A549 (cell line): Measurements from ENCODE around the gene CHMP2B. TPM values are rescaled to one million over a fixed set of nuclear protein-coding genes. Genes with fewer than 3 reads are reported as not detected.
A peak's percentile ranks its signal among the peaks of the same experiment; 100 is the strongest.

Experiments used
- ATAC-seq, 2 experiments: fragments of 200-7000 bp in 1 of 2; fragments of >200 bp in 1 of 2; cut with Nextera tagmentation in 1 of 2; cut with Tn5 transposase in 1 of 2; 3 replicates each; pipeline versions ENCODE4 v1.8.0 to v1.9.1; 2018 to 2020; ENCODE audit warnings: mild to moderate bottlenecking in 1 of 2, moderate library complexity in 1 of 2
- CTCF ChIA-PET: fragments of 300-600 bp; sonication (Branson Sonifier 250); formaldehyde crosslinking; extraction: SDS; loops from one replicate; lab custom pipeline; 2021; ENCODE audit warnings: antibody characterized with exemption, inconsistent platforms; lab: Yijun Ruan, JAX
- POLR2A ChIA-PET: fragments of 350-600 bp; formaldehyde crosslinking; extraction: SDS; loops from one replicate; lab custom pipeline; 2021; ENCODE audit warnings: antibody characterized with exemption, inconsistent platforms; lab: Yijun Ruan, JAX
- DNase-seq, 2 experiments: peaks; one replicate each; pipeline versions ENCODE4 v3.0.0 to v3.0.0-alpha.2; 2011 to 2016; ENCODE audit warnings: low read depth in 1 of 2, low spot score in 1 of 2
- FAIRE-seq: peaks from 2 replicates; lab custom pipeline; 2011; peaks lifted over from hg19 to GRCh38; lab: Jason Lieb, UNC
- H3K27ac ChIP-seq, 2 experiments: fragments of >200 bp; sonication (Bioruptor Twin); formaldehyde crosslinking; 3 replicates each; pipeline ENCODE4 v1.5.1; 2016 to 2017
- H3K4me1 ChIP-seq: fragments of >200 bp; sonication (Bioruptor Twin); formaldehyde crosslinking; 3 replicates; pipeline ENCODE4 v1.6.1; 2016
- H3K4me2 ChIP-seq: fragments of >200 bp; sonication (Bioruptor Twin); formaldehyde crosslinking; 3 replicates; pipeline ENCODE4 v1.6.1; 2016
- H3K4me3 ChIP-seq: fragments of >200 bp; sonication (Bioruptor Twin); formaldehyde crosslinking; 3 replicates; pipeline ENCODE4 v1.5.1; 2016
- H3K9me3 ChIP-seq: fragments of >200 bp; sonication (Bioruptor Twin); formaldehyde crosslinking; 3 replicates; pipeline ENCODE4 v1.6.1; 2016
- BCL3 ChIP-seq: fragments of >200 bp; sonication (Bioruptor Twin); formaldehyde crosslinking; IDR thresholded peaks from 3 replicates; pipeline ENCODE4 v1.6.1; 2016
- BHLHE40 ChIP-seq: IDR thresholded peaks from 2 replicates; pipeline ENCODE4 v1.6.1; 2012; ENCODE audit warnings: low read depth, low read length, inconsistent platforms
- CBX2 ChIP-seq: fragments of 200-600 bp; sonication (generic); IDR thresholded peaks from 2 replicates; pipeline ENCODE4 v1.6.1; 2016; ENCODE audit warnings: low read depth, mild to moderate bottlenecking, borderline replicate concordance
- CBX8 ChIP-seq: fragments of 200-600 bp; sonication (generic); IDR thresholded peaks from 2 replicates; pipeline ENCODE4 v1.6.1; 2016
- CEBPB ChIP-seq, 2 experiments: fragments of >200 bp in 1 of 2; sonication (Bioruptor Twin) in 1 of 2; formaldehyde crosslinking in 1 of 2; IDR thresholded peaks; 2 replicates each; pipeline ENCODE4 v1.6.1; 2012 to 2016
- CHD2 ChIP-seq: fragments of 150-350 bp; IDR thresholded peaks from 2 replicates; pipeline ENCODE4 v1.6.1; 2014; ENCODE audit warnings: low read length; ENCODE audit not compliant: partially characterized antibody
- CHD4 ChIP-seq: fragments of 200-600 bp; sonication (generic); IDR thresholded peaks from 2 replicates; pipeline ENCODE4 v1.6.1; 2016; ENCODE audit warnings: antibody characterized with exemption, mild to moderate bottlenecking, borderline replicate concordance
- EHF ChIP-seq: fragments of 250-450 bp; sonication (Bioruptor Pico); IDR thresholded peaks from 2 replicates; pipeline ENCODE4 v1.5.0; 2020; ENCODE audit warnings: mild to moderate bottlenecking
- EHMT2 ChIP-seq: fragments of 200-600 bp; sonication (generic); IDR thresholded peaks from 2 replicates; pipeline ENCODE4 v1.6.1; 2016; ENCODE audit warnings: antibody characterized with exemption, low read depth, mild to moderate bottlenecking, moderate library complexity
- EP300 ChIP-seq, 2 experiments: fragments of >200 bp; sonication (Bioruptor Twin); formaldehyde crosslinking; IDR thresholded peaks; 2 replicates in 1 of 2; 3 replicates in 1 of 2; pipeline ENCODE4 v1.6.1; 2016 to 2017
- ESRRA ChIP-seq: fragments of 150-350 bp; IDR thresholded peaks from 2 replicates; pipeline ENCODE4 v1.6.1; 2014; ENCODE audit warnings: mild to moderate bottlenecking, low read length, borderline replicate concordance
- FOSB ChIP-seq: fragments of 250-450 bp; sonication (Bioruptor Pico); IDR thresholded peaks from 2 replicates; pipeline ENCODE4 v1.5.0; 2020; ENCODE audit warnings: mild to moderate bottlenecking, moderate library complexity
- FOSL2 ChIP-seq, 2 experiments: fragments of 450-650 bp in 1 of 2; fragments of >200 bp in 1 of 2; sonication (Bioruptor Twin) in 1 of 2; formaldehyde crosslinking; IDR thresholded peaks; 2 replicates each; pipeline versions ENCODE4 v1.5.0 to v1.6.1; 2016 to 2020; ENCODE audit warnings: mild to moderate bottlenecking in 1 of 2, moderate library complexity in 1 of 2
- HDAC2 ChIP-seq: fragments of 200-600 bp; sonication (generic); IDR thresholded peaks from 2 replicates; pipeline ENCODE4 v1.6.1; 2016
- HMGXB4 ChIP-seq: fragments of 250-450 bp; sonication (Bioruptor Pico); IDR thresholded peaks from 2 replicates; pipeline ENCODE4 v1.5.0; 2021; ENCODE audit warnings: mild to moderate bottlenecking, moderate library complexity, borderline replicate concordance
- HOXA7 ChIP-seq: fragments of 250-450 bp; sonication (Bioruptor Pico); IDR thresholded peaks from 2 replicates; pipeline ENCODE4 v1.5.0; 2020; ENCODE audit warnings: mild to moderate bottlenecking, moderate library complexity
- HOXB5 ChIP-seq: fragments of 250-450 bp; sonication (Bioruptor Pico); IDR thresholded peaks from 2 replicates; pipeline ENCODE4 v1.5.0; 2020; ENCODE audit warnings: mild to moderate bottlenecking, moderate library complexity
- JUN ChIP-seq, 2 experiments: fragments of >200 bp; sonication (Bioruptor Twin); formaldehyde crosslinking; IDR thresholded peaks; 2 replicates in 1 of 2; 3 replicates in 1 of 2; pipeline ENCODE4 v1.6.1; 2016 to 2017
- JUNB ChIP-seq: fragments of >200 bp; sonication (Bioruptor Twin); formaldehyde crosslinking; IDR thresholded peaks from 2 replicates; pipeline ENCODE4 v1.6.1; 2016
- KDM1A ChIP-seq: fragments of 200-600 bp; sonication (generic); IDR thresholded peaks from 2 replicates; pipeline ENCODE4 v1.6.1; 2016; ENCODE audit warnings: low read depth, mild to moderate bottlenecking
- MAFK ChIP-seq: fragments of 450-650 bp; IDR thresholded peaks from 2 replicates; pipeline ENCODE4 v1.6.1; 2014; ENCODE audit not compliant: partially characterized antibody
- MAZ ChIP-seq: fragments of 150-350 bp; IDR thresholded peaks from 2 replicates; pipeline ENCODE4 v1.6.1; 2014; ENCODE audit warnings: antibody characterized with exemption, low read depth, low read length, borderline replicate concordance
- MYC ChIP-seq: IDR thresholded peaks from 2 replicates; pipeline ENCODE4 v1.6.1; 2012; ENCODE audit warnings: mild to moderate bottlenecking, inconsistent platforms, low read length, improper control_type of control experiment, borderline replicate concordance
- NPAS2 ChIP-seq: fragments of 250-450 bp; sonication (Bioruptor Pico); IDR thresholded peaks from 2 replicates; pipeline ENCODE4 v1.8.0; 2022; ENCODE audit warnings: mild to moderate bottlenecking, moderate library complexity, borderline replicate concordance
- POLR2A ChIP-seq: IDR thresholded peaks from 2 replicates; pipeline ENCODE4 v1.6.1; 2012; ENCODE audit warnings: mild to moderate bottlenecking, low read length
- RAD21 ChIP-seq, 2 experiments: fragments of >200 bp in 1 of 2; sonication (Bioruptor Twin) in 1 of 2; formaldehyde crosslinking in 1 of 2; IDR thresholded peaks in 1 of 2; conservative IDR thresholded peaks in 1 of 2; 2 replicates in 1 of 2; 3 replicates in 1 of 2; pipeline ENCODE4 v1.6.1; 2012 to 2018; ENCODE audit warnings: inconsistent platforms in 1 of 2
- RCOR1 ChIP-seq: fragments of 150-350 bp; IDR thresholded peaks from 2 replicates; pipeline ENCODE4 v1.6.1; 2014; ENCODE audit warnings: antibody characterized with exemption, low read length, low read depth
- RFX5 ChIP-seq: fragments of 450-650 bp; IDR thresholded peaks from 2 replicates; pipeline ENCODE4 v1.7.1; 2014; ENCODE audit warnings: antibody characterized with exemption, mild to moderate bottlenecking, moderate library complexity
- RNF2 ChIP-seq: fragments of 200-600 bp; sonication (generic); IDR thresholded peaks from 2 replicates; pipeline ENCODE4 v1.6.1; 2016; ENCODE audit warnings: low read depth, mild to moderate bottlenecking, antibody characterized with exemption, moderate library complexity, borderline replicate concordance
- SMC3 ChIP-seq: fragments of >200 bp; sonication (Bioruptor Twin); formaldehyde crosslinking; IDR thresholded peaks from 3 replicates; pipeline ENCODE4 v1.6.1; 2018; ENCODE audit warnings: inconsistent platforms
- TFCP2L1 ChIP-seq: fragments of 250-450 bp; sonication (Bioruptor Pico); IDR thresholded peaks from 2 replicates; pipeline ENCODE4 v1.5.0; 2021; ENCODE audit warnings: mild to moderate bottlenecking
- TP53 ChIP-seq: fragments of 250-450 bp; sonication (Bioruptor Pico); IDR thresholded peaks from 2 replicates; pipeline ENCODE4 v1.5.0; 2021; ENCODE audit warnings: mild to moderate bottlenecking, moderate library complexity
- ZSCAN20 ChIP-seq: fragments of 250-450 bp; sonication (Bioruptor Pico); IDR thresholded peaks from 2 replicates; pipeline ENCODE4 v1.8.0; 2022; ENCODE audit warnings: mild to moderate bottlenecking, moderate library complexity
- WGBS: methylation state at CpG from one replicate; pipeline ENCODE4 v1.1.6; 2017; ENCODE audit errors: missing lambda C conversion rate; 5-methylcytosine and 5-hydroxymethylcytosine counted together
- polyA plus RNA-seq, 4 experiments: library from polyadenylated mRNA; depleted of rRNA in 3 of 4; stranded (reverse); fragments of >200 nt; fragmentation: RNase III in 1 of 4; extraction: RNeasy Plus Mini Kit Qiagen cat#74134 plus additional on column Dnase treatment in 1 of 4; gene quantifications; 2 replicates in 3 of 4; 3 replicates in 1 of 4; pipeline ENCODE4 v1.2.3, GENCODE V29; 2011 to 2017
- TF ChIP-seq, protein P1 (sequence below): IDR thresholded peaks from 2 replicates; pipeline ENCODE4 v1.6.1; 2012
- TF ChIP-seq, protein P2 (sequence below): fragments of 200-600 bp; sonication (generic); IDR thresholded peaks from 2 replicates; pipeline ENCODE4 v1.6.1; 2016; ENCODE audit warnings: antibody characterized with exemption, mild to moderate bottlenecking, moderate library complexity
- TF ChIP-seq, protein P3 (sequence below): fragments of >200 bp; sonication (Bioruptor Twin); formaldehyde crosslinking; IDR thresholded peaks from 2 replicates; pipeline ENCODE4 v1.6.1; 2016

The CHMP2B gene
- polyA plus RNA-seq, 2 of the 4 experiments (the other 2 are of a cell fraction): 57.2 to 85.8 TPM

DNA sequence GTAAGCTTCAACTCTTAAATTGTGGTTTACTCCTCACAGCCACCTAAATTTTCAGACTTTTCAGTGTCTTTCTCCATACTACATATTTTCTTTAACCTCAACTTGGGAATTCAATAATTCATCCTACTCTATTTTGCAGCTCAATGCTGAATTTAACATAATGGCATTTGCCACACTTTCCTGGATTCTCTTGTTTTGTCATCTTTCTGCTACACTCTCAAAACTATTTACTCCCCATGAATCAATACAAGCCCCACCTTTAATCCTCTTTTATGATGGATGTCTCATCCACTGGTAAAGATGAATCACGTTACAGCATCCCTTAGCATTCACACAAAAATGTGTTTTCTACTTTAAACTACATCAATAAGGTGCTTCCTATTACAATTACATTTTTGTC lies 19.6 kb upstream of the CHMP2B start:
- WGBS: 3% methylated on average over 1 of the region's 1 CpG
- ChIA-PET CTCF (interaction anchor here (2.3 kb wide), 1 partner anchor 52 kb away, joined by 12 read pairs; no protein-coding TSS in a partner anchor), POLR2A (interaction anchor here (1.6 kb wide), 1 partner anchor 20 kb away, joined by 4 read pairs; the partner anchor contains the start of gene CHMP2B)
- Histone ChIP-seq H3K4me3 (no peak overlapping the region), H3K9me3 (no peaks in the 10 kb centered on the region), H3K27ac (peak overlapping the region; percentile 82 to 83), H3K4me2 (peak overlapping the region; percentile 78), H3K4me1 (peaks cover 58% of the 10 kb centered on the region)
- FAIRE-seq (peak; percentile 88), ATAC-seq (peak; percentile 42 to 73; a peak in 3 of 6 replicates), DNase-seq (peak; percentile 19 to 72)
- TF ChIP-seq MYC: no peak
- TF ChIP-seq MAFK: no peak
- no peak for TF ChIP-seq ESRRA
- TF ChIP-seq, protein P1, sequence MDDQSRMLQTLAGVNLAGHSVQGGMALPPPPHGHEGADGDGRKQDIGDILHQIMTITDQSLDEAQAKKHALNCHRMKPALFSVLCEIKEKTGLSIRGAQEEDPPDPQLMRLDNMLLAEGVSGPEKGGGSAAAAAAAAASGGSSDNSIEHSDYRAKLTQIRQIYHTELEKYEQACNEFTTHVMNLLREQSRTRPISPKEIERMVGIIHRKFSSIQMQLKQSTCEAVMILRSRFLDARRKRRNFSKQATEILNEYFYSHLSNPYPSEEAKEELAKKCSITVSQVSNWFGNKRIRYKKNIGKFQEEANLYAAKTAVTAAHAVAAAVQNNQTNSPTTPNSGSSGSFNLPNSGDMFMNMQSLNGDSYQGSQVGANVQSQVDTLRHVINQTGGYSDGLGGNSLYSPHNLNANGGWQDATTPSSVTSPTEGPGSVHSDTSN: 0 out of 2 replicates have a peak, but pooled peaks have one; percentile 22
- peak; percentile 62 to 68; a peak in 2 of 5 replicates for TF ChIP-seq EP300 (IDR thresholded peaks at IDR 0.05)
- no peak for TF ChIP-seq HOXB5 (CRISPR knock-in tag)
- no peak for TF ChIP-seq FOSB
- no peak for TF ChIP-seq NPAS2 (CRISPR knock-in tag)
- peak in 1 of 2 experiments; percentile 76; a peak in 2 of 4 replicates for TF ChIP-seq CEBPB (IDR thresholded peaks at IDR 0.05)
- TF ChIP-seq HMGXB4 (CRISPR knock-in tag): no peak
- TF ChIP-seq RCOR1: no peak
- TF ChIP-seq HOXA7 (CRISPR knock-in tag): no peak
- TF ChIP-seq RAD21 (conservative IDR thresholded peaks at IDR 0.05 in 1 of 2, IDR thresholded peaks at IDR 0.05 in 1 of 2): peak in 1 of 2 experiments; percentile 10; a peak in 2 of 5 replicates
- TF ChIP-seq ZSCAN20 (CRISPR knock-in tag): no peak
- TF ChIP-seq BCL3: no peak
- TF ChIP-seq FOSL2 (IDR thresholded peaks at IDR 0.05): peak; percentile 91
- peak; percentile 87 for TF ChIP-seq FOSL2 (CRISPR knock-in tag; IDR thresholded peaks at IDR 0.05)
- no peak for TF ChIP-seq CHD2
- peak; percentile 92 for TF ChIP-seq JUNB
- TF ChIP-seq CHD4: no peak
- no peak for TF ChIP-seq POLR2A
- TF ChIP-seq HDAC2: no peak
- peak; percentile 43 to 46; a peak in 2 of 5 replicates for TF ChIP-seq JUN (IDR thresholded peaks at IDR 0.05)
- no peak for TF ChIP-seq RFX5
- no peak for TF ChIP-seq CBX2
- TF ChIP-seq TP53: no peak
- no peak for TF ChIP-seq MAZ
- TF ChIP-seq, protein P2, sequence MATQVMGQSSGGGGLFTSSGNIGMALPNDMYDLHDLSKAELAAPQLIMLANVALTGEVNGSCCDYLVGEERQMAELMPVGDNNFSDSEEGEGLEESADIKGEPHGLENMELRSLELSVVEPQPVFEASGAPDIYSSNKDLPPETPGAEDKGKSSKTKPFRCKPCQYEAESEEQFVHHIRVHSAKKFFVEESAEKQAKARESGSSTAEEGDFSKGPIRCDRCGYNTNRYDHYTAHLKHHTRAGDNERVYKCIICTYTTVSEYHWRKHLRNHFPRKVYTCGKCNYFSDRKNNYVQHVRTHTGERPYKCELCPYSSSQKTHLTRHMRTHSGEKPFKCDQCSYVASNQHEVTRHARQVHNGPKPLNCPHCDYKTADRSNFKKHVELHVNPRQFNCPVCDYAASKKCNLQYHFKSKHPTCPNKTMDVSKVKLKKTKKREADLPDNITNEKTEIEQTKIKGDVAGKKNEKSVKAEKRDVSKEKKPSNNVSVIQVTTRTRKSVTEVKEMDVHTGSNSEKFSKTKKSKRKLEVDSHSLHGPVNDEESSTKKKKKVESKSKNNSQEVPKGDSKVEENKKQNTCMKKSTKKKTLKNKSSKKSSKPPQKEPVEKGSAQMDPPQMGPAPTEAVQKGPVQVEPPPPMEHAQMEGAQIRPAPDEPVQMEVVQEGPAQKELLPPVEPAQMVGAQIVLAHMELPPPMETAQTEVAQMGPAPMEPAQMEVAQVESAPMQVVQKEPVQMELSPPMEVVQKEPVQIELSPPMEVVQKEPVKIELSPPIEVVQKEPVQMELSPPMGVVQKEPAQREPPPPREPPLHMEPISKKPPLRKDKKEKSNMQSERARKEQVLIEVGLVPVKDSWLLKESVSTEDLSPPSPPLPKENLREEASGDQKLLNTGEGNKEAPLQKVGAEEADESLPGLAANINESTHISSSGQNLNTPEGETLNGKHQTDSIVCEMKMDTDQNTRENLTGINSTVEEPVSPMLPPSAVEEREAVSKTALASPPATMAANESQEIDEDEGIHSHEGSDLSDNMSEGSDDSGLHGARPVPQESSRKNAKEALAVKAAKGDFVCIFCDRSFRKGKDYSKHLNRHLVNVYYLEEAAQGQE: no peak
- no peak for TF ChIP-seq BHLHE40
- TF ChIP-seq EHF: no peak
- TF ChIP-seq, protein P3, sequence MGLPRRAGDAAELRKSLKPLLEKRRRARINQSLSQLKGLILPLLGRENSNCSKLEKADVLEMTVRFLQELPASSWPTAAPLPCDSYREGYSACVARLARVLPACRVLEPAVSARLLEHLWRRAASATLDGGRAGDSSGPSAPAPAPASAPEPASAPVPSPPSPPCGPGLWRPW: no peak
- TF ChIP-seq TFCP2L1: no peak
- no peak for TF ChIP-seq EHMT2
- TF ChIP-seq KDM1A: no peak
- TF ChIP-seq SMC3: no peak; the same call in 2 of the 3 replicates
- TF ChIP-seq RNF2: no peak
- no peak for TF ChIP-seq CBX8
